Stimulated activated naive CD8-positive, alpha-beta T cell treated with anti-CD3 and anti-CD28 coated beads, Interleukin-15, Interleukin-2, amounts not matched to agents 100 U/mL and 50 U/mL, for 24 hours (primary cell): Measurements from ENCODE around the gene ZDHHC14.

Experiments
- ATAC-seq: fragments of 150-1000 bp; cut with Tn5 transposase; one replicate; pipeline ENCODE4 v1.10.0; 2021
- DNase-seq: peaks from one replicate; pipeline ENCODE4 v3.0.0; 2021

ZDHHC14 gene

GRCh38 chr6:157600807-157601206 is 219.8 kb downstream of the ZDHHC14 start:
- ATAC-seq (no peak), DNase-seq (no peak)

GRCh38 chr6:157602521-157603295 is 221.7 kb downstream of the ZDHHC14 start:
- ATAC-seq, result no peak

GRCh38 chr6:157603314-157603940 is 222.4 kb downstream of the ZDHHC14 start:
- DNase-seq (no peak), ATAC-seq (no peak)

More at GRCh38 chr6:157602521-157603295, 221.7 kb downstream of the ZDHHC14 start:
- DNase-seq, result no peak

- DNase-seq, result no peak
- no peak for ATAC-seq
Measured at GRCh38 chr6:157603971-157604370, 223.0 kb downstream of the ZDHHC14 start.

GRCh38 chr6:157604816-157605215 is 223.8 kb downstream of the ZDHHC14 start:
- DNase-seq (no peak), ATAC-seq (no peak)

GRCh38 chr6:157605484-157605883 is 224.5 kb downstream of the ZDHHC14 start:
- no peak for ATAC-seq

GRCh38 chr6:157606516-157606915 is 225.5 kb downstream of the ZDHHC14 start:
- ATAC-seq, result no peak

More at GRCh38 chr6:157605484-157605883, 224.5 kb downstream of the ZDHHC14 start:
- no peak for DNase-seq

GRCh38 chr6:157607317-157608109 is 226.5 kb downstream of the ZDHHC14 start:
- DNase-seq (no peak), ATAC-seq (no peak)

More at GRCh38 chr6:157606516-157606915, 225.5 kb downstream of the ZDHHC14 start:
- no peak for DNase-seq

GRCh38 chr6:157608221-157609075 is 227.5 kb downstream of the ZDHHC14 start:
- ATAC-seq (no peak), DNase-seq (no peak)

- ATAC-seq (no peak), DNase-seq (no peak)
Measured at GRCh38 chr6:157609117-157609516, 228.1 kb downstream of the ZDHHC14 start.

- DNase-seq (no peak), ATAC-seq (no peak)
Measured at GRCh38 chr6:157609556-157609955, 228.6 kb downstream of the ZDHHC14 start.

- ATAC-seq (no peak), DNase-seq (no peak)
Measured at GRCh38 chr6:157610451-157610999, 229.5 kb downstream of the ZDHHC14 start.

- ATAC-seq, result no peak
- no peak for DNase-seq
Measured at GRCh38 chr6:157611406-157611805, 230.4 kb downstream of the ZDHHC14 start.

GRCh38 chr6:157613011-157613522 is 232.1 kb downstream of the ZDHHC14 start:
- ATAC-seq, result no peak
- DNase-seq, result no peak

GRCh38 chr6:157614026-157614568 is 233.1 kb downstream of the ZDHHC14 start:
- ATAC-seq (no peak), DNase-seq (no peak)

- ATAC-seq (no peak), DNase-seq (no peak)
Measured at GRCh38 chr6:157615420-157615769, 234.4 kb downstream of the ZDHHC14 start.

- ATAC-seq, result no peak
- DNase-seq, result no peak
Measured at GRCh38 chr6:157615951-157616350, 235.0 kb downstream of the ZDHHC14 start.

GRCh38 chr6:157620944-157621343 is 240.0 kb downstream of the ZDHHC14 start:
- no peak for ATAC-seq

GRCh38 chr6:157621406-157621805 is 240.4 kb downstream of the ZDHHC14 start:
- DNase-seq, result no peak
- no peak for ATAC-seq

More at GRCh38 chr6:157620944-157621343, 240.0 kb downstream of the ZDHHC14 start:
- no peak for DNase-seq

GRCh38 chr6:157622427-157622826 is 241.4 kb downstream of the ZDHHC14 start:
- no peak for ATAC-seq
- no peak for DNase-seq

- no peak for ATAC-seq
- DNase-seq, result no peak
Measured at GRCh38 chr6:157625111-157625510, 244.1 kb downstream of the ZDHHC14 start.
